ENCODE results near the gene PRICKLE3. TPM values are rescaled to one million over a fixed set of nuclear protein-coding genes. Genes with fewer than 3 reads are reported as not detected.

The PRICKLE3 gene
- polyA plus RNA-seq, 2 of the 4 experiments (the other 2 are of a cell fraction): 7.9 to 14.0 TPM

DNA sequence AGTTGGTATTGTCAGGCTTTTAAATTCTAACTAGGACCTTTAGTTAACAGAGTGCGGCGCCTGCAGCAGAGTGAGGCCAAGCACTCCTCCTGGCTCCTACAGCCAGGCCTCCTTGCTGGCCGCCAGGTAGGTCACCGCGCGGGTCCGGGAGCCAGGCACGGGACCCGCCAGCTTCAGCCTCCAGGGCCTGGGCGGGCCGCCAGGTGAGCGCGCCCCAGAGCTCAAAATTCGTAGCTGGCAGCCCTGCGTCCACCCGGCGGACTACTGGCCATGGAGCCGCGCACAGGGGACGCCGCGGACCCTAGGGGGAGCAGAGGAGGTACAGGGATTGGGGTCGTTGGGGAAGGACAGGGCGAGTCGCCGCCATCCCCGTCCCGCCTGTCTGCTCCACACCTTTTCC lies 23.6 kb downstream of the PRICKLE3 start, which contains the start of gene MAGIX:
TSS of gene MAGIX (plus strand) at position 139 of the 400 bp plus-strand sequence. CDS start at position 271, 132 bp downstream.
- peak within 1 kb of the TSS; percentile 77 for H3K4me2 ChIP-seq
- H3K9me3 ChIP-seq: no peaks in the 10 kb centered on the region
- no peak for TF ChIP-seq KDM5A (IDR thresholded peaks at IDR 0.05)
- TF ChIP-seq EP300 (IDR thresholded peaks at IDR 0.05): no peak
- TF ChIP-seq RARB (CRISPR knock-in tag; IDR thresholded peaks at IDR 0.05): no peak
- TF ChIP-seq, protein P1, sequence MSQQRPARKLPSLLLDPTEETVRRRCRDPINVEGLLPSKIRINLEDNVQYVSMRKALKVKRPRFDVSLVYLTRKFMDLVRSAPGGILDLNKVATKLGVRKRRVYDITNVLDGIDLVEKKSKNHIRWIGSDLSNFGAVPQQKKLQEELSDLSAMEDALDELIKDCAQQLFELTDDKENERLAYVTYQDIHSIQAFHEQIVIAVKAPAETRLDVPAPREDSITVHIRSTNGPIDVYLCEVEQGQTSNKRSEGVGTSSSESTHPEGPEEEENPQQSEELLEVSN (IDR thresholded peaks at IDR 0.05; ENCODE audit: borderline replicate concordance, low read depth): no peak
- TF ChIP-seq, protein P2, sequence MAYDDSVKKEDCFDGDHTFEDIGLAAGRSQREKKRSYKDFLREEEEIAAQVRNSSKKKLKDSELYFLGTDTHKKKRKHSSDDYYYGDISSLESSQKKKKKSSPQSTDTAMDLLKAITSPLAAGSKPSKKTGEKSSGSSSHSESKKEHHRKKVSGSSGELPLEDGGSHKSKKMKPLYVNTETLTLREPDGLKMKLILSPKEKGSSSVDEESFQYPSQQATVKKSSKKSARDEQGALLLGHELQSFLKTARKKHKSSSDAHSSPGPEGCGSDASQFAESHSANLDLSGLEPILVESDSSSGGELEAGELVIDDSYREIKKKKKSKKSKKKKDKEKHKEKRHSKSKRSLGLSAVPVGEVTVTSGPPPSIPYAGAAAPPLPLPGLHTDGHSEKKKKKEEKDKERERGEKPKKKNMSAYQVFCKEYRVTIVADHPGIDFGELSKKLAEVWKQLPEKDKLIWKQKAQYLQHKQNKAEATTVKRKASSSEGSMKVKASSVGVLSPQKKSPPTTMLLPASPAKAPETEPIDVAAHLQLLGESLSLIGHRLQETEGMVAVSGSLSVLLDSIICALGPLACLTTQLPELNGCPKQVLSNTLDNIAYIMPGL (CRISPR knock-in tag; IDR thresholded peaks at IDR 0.05; ENCODE audit: borderline replicate concordance): no peak
- no peak for TF ChIP-seq EHF (CRISPR knock-in tag; IDR thresholded peaks at IDR 0.05)
- TF ChIP-seq MAFK (IDR thresholded peaks at IDR 0.05; ENCODE audit: partially characterized antibody): no peak
- no peak for TF ChIP-seq BHLHE40 (IDR thresholded peaks at IDR 0.05; ENCODE audit: low read depth, low read length)
- TF ChIP-seq CEBPB (IDR thresholded peaks at IDR 0.05): no peak
- TF ChIP-seq HOXB5 (CRISPR knock-in tag; IDR thresholded peaks at IDR 0.05): no peak
- no peak for TF ChIP-seq CHD4 (IDR thresholded peaks at IDR 0.05; ENCODE audit: borderline replicate concordance)
- no peak for TF ChIP-seq KDM1A (IDR thresholded peaks at IDR 0.05; ENCODE audit: low read depth)
- no peak for TF ChIP-seq JUNB (IDR thresholded peaks at IDR 0.05)
- no peak for TF ChIP-seq ZFP36 (IDR thresholded peaks at IDR 0.05; ENCODE audit: borderline replicate concordance, partially characterized antibody)
- TF ChIP-seq FOSB (CRISPR knock-in tag; IDR thresholded peaks at IDR 0.05): no peak
- TF ChIP-seq NR3C1 (IDR thresholded peaks at IDR 0.05): no peak
- WGBS (ENCODE audit: missing lambda C conversion rate): 95% methylated on average over 11 of the region's 28 CpGs
- H3K4me3 ChIP-seq: peak within 1 kb of the TSS; percentile 48
- peaks cover 8% of the 10 kb centered on the region; the same call in 2 of the 3 replicates for H3K4me1 ChIP-seq
- ChIA-PET CTCF (interaction anchor here (0.7 to 1.7 kb wide), 4 partner anchors 23 to 271 kb away, joined by 3 to 9 read pairs (median 6); no protein-coding TSS in a partner anchor), POLR2A (no interaction called here)
- peak within 1 kb of the TSS; percentile 90 to 92 for H3K27ac ChIP-seq
- ATAC-seq (no peak), FAIRE-seq (no peak), DNase-seq (ENCODE audit: low read depth in 1 of 2, low spot score in 1 of 2) (no peak)

DNA sequence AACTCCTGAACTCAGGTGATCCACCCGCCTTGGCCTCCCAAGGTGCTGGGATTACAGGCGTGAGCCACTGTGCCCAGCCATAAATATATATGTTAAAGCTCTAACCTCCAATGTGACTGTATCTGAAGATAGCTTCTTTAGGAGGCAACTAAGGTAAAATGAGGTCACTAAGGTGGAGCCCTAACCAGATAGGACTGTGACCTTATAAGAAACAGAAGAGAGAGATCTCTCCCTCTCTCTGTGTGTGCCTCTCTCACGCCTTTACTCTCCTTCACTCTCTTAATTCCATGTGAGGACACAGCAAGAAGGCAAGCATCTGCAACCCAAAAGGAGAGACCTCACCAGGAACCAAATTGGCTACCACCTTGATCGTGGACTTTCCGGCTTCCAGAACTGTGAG lies 24.5 kb downstream of the PRICKLE3 start:
- ChIA-PET POLR2A (no interaction called here), CTCF (no interaction called here)
- Histone ChIP-seq H3K9me3 (no peaks in the 10 kb centered on the region), H3K4me1 (peaks cover 4% of the 10 kb centered on the region; the same call in 2 of the 3 replicates), H3K4me3 (no peak overlapping the region), H3K4me2 (no peak overlapping the region), H3K27ac (no peak overlapping the region)
- no peak for FAIRE-seq
- no peak for ATAC-seq
- no peak for DNase-seq (ENCODE audit: low read depth in 1 of 2, low spot score in 1 of 2)
- no peak for TF ChIP-seq RAD21 (conservative IDR thresholded peaks at IDR 0.05 in 1 of 2, IDR thresholded peaks at IDR 0.05 in 1 of 2)
- TF ChIP-seq TFCP2L1 (CRISPR knock-in tag; IDR thresholded peaks at IDR 0.05): no peak
- TF ChIP-seq, protein P3, sequence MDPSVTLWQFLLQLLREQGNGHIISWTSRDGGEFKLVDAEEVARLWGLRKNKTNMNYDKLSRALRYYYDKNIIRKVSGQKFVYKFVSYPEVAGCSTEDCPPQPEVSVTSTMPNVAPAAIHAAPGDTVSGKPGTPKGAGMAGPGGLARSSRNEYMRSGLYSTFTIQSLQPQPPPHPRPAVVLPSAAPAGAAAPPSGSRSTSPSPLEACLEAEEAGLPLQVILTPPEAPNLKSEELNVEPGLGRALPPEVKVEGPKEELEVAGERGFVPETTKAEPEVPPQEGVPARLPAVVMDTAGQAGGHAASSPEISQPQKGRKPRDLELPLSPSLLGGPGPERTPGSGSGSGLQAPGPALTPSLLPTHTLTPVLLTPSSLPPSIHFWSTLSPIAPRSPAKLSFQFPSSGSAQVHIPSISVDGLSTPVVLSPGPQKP (IDR thresholded peaks at IDR 0.05; ENCODE audit: low read depth, low read length): no peak
- no peak for TF ChIP-seq RNF2 (IDR thresholded peaks at IDR 0.05; ENCODE audit: borderline replicate concordance, low read depth)
- TF ChIP-seq ESRRA (IDR thresholded peaks at IDR 0.05; ENCODE audit: borderline replicate concordance, low read length): no peak
- no peak for TF ChIP-seq FOSL2 (IDR thresholded peaks at IDR 0.05)
- TF ChIP-seq FOSL2 (CRISPR knock-in tag; IDR thresholded peaks at IDR 0.05): no peak
- 89% methylated on average over 5 of the region's 5 CpGs for WGBS (ENCODE audit: missing lambda C conversion rate)

Measured in A549 (cell line).